ENCODE results near the gene SLC37A3. TPM values are rescaled to one million over a fixed set of nuclear protein-coding genes. Genes with fewer than 3 reads are reported as not detected.
A peak's percentile ranks its signal among the peaks of the same experiment; 100 is the strongest.

SLC37A3 gene
- total and polyA plus RNA-seq, 2 of the 13 experiments (the other 11 are each of a cell fraction or from before 2014, with no cell fraction given), result 21.3 to 27.9 TPM

DNA sequence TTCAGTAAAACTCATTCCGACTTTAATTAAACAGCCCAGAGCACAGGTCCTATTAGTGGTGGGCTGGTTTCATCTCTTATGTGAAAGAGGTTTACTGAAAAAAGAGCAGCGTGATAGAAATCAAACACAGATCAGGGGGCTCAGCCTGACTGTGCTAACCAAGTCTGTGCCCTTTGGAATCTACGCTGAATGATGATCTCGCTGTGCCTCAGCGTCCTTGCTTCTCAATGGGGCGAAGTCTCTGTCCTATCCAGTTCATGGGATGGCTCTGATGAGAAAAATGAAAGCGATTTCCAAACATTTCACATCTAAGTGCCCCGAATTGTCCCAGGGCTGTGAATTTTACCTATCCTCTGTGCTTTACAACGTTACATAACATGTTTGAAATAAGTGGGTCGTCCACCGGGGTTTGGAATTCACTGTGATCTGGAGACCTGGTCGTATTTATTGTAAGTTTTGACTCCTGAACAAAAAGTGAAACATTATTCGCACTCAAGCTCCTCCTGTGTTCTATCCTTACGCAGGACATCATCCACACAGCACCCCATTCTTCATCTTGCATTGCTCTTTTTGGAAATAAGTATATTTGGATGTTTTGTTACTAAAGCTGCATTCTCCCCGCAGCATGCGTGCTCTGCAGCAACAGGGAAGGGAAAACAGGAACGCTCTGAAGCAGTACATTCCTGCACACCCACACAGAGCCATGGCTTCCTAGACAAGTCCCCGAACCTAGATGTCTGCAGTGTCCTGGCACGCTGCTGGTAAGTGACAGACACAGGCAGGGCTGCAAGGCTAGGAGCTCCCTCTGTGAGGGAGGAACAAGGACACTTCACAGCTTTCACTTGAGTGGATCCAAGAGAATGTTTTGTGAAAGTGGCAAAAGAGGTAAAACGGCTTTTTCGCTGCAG, 83.5 kb downstream of the SLC37A3 start (continued):
- TF ChIP-seq ZMYM3 (CRISPR knock-in tag; IDR thresholded peaks at IDR 0.05) (peak; percentile 87), SAFB2 (CRISPR knock-in tag; IDR thresholded peaks at IDR 0.05; ENCODE audit: borderline replicate concordance, low read depth) (no peak), ZKSCAN8 (CRISPR knock-in tag; IDR thresholded peaks at IDR 0.05; ENCODE audit: borderline replicate concordance) (no peak), REPIN1 (CRISPR knock-in tag; IDR thresholded peaks at IDR 0.05; ENCODE audit: borderline replicate concordance, low read depth) (no peak), ZNF264 (CRISPR knock-in tag; IDR thresholded peaks at IDR 0.05) (peak; percentile 93), ZBTB7B (CRISPR knock-in tag; IDR thresholded peaks at IDR 0.05) (0 out of 2 replicates have a peak, but pooled peaks have one; percentile 23), SOX13 (IDR thresholded peaks at IDR 0.05) (no peak), SOX13 (CRISPR knock-in tag; conservative IDR thresholded peaks at IDR 0.05 in 1 of 2, IDR thresholded peaks at IDR 0.05 in 1 of 2) (no peak), HNF4A (CRISPR knock-in tag; IDR thresholded peaks at IDR 0.05) (peak; percentile 70), TEAD3 (CRISPR knock-in tag; optimal IDR thresholded peaks at IDR 0.05; ENCODE audit: borderline replicate concordance) (peak; percentile 58), ZNF891 (CRISPR knock-in tag; IDR thresholded peaks at IDR 0.05) (peak; percentile 52; the same call in 1 of the 2 replicates), HNF4G (IDR thresholded peaks at IDR 0.05; ENCODE audit: borderline replicate concordance, low read depth, low read length) (peak; percentile 60; the same call in 1 of the 2 replicates), HNF4G (CRISPR knock-in tag; IDR thresholded peaks at IDR 0.05; ENCODE audit: borderline replicate concordance, low read depth) (0 out of 2 replicates have a peak, but pooled peaks have one; percentile 29), RBAK (CRISPR knock-in tag; IDR thresholded peaks at IDR 0.05) (no peak), SIX1 (CRISPR knock-in tag; IDR thresholded peaks at IDR 0.05; ENCODE audit: borderline replicate concordance) (no peak), ZNF317 (CRISPR knock-in tag; IDR thresholded peaks at IDR 0.05) (0 out of 2 replicates have a peak, but pooled peaks have one; percentile 24), MED1 (CRISPR knock-in tag; IDR thresholded peaks at IDR 0.05) (0 out of 2 replicates have a peak, but pooled peaks have one; percentile 10), GZF1 (CRISPR knock-in tag; IDR thresholded peaks at IDR 0.05) (peak; percentile 95), SALL2 (CRISPR knock-in tag; IDR thresholded peaks at IDR 0.05) (0 out of 2 replicates have a peak, but pooled peaks have one; percentile 4), ATF7-NPFF (CRISPR knock-in tag; IDR thresholded peaks at IDR 0.05; ENCODE audit: low read depth) (no peak), ZNF232 (CRISPR knock-in tag; IDR thresholded peaks at IDR 0.05; ENCODE audit: borderline replicate concordance) (0 out of 2 replicates have a peak, but pooled peaks have one; percentile 15), KAT8 (CRISPR knock-in tag; IDR thresholded peaks at IDR 0.05) (no peak)
- TF ChIP-seq, protein P1, sequence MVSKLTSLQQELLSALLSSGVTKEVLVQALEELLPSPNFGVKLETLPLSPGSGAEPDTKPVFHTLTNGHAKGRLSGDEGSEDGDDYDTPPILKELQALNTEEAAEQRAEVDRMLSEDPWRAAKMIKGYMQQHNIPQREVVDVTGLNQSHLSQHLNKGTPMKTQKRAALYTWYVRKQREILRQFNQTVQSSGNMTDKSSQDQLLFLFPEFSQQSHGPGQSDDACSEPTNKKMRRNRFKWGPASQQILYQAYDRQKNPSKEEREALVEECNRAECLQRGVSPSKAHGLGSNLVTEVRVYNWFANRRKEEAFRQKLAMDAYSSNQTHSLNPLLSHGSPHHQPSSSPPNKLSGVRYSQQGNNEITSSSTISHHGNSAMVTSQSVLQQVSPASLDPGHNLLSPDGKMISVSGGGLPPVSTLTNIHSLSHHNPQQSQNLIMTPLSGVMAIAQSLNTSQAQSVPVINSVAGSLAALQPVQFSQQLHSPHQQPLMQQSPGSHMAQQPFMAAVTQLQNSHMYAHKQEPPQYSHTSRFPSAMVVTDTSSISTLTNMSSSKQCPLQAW (CRISPR knock-in tag; IDR thresholded peaks at IDR 0.05), result peak; percentile 30; the same call in 1 of the 2 replicates
- TF ChIP-seq, protein P2, sequence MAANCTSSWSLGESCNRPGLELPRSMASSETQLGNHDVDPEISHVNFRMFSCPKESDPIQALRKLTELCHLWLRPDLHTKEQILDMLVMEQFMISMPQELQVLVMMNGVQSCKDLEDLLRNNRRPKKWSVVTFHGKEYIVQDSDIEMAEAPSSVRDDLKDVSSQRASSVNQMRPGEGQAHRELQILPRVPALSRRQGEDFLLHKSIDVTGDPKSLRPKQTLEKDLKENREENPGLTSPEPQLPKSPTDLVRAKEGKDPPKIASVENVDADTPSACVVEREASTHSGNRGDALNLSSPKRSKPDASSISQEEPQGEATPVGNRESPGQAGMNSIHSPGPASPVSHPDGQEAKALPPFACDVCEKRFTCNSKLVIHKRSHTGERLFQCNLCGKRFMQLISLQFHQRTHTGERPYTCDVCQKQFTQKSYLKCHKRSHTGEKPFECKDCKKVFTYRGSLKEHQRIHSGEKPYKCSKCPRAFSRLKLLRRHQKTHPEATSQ (CRISPR knock-in tag; IDR thresholded peaks at IDR 0.05; ENCODE audit: borderline replicate concordance), result 0 out of 2 replicates have a peak, but pooled peaks have one; percentile 17
- TF ChIP-seq, protein P3, sequence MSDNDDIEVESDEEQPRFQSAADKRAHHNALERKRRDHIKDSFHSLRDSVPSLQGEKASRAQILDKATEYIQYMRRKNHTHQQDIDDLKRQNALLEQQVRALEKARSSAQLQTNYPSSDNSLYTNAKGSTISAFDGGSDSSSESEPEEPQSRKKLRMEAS (IDR thresholded peaks at IDR 0.05), result peak; percentile 12; the same call in 1 of the 2 replicates

All from HepG2 (cell line).